ENCODE results near the gene RALY. TPM values are rescaled to one million over a fixed set of nuclear protein-coding genes. Genes with fewer than 3 reads are reported as not detected.

The RALY gene
- total and polyA plus RNA-seq, 2 of the 4 experiments (the other 2 are of a cell fraction) = 46.2 to 115 TPM

DNA sequence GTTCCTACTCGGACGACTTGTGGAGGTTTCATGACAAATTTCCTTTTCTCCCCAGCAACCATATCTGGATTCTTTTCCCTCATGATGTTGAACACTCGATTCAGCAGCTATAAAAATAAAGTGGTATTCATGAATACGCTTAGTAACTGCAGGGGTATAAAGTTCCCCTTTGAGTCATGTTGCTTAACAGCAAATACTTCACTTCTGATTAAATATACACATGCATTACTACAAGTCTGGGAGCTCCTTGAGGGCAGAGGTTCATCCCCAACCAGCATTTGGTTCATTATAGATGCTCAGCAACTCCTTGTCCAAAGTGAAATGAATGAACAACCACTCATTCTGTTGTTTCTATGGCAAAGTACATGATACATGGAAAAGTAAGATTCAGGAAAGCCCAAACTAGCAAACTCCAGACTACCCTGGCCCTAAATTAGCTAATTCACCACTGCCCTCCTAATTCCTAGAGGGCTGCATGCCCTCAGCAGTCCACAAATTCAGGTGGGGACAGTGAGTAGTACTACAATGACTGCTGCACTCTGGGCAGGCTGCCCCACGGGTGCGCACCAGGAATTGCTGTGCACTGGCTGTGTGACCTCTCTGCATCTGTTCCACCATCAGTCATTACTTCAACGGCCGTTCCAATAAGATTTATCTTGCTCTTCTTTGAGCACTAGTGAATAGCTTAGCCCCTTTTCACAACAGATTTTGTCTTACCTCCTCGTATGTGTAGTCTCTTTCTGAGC, 103.2 kb downstream of the RALY start:
- TF ChIP-seq, protein P1, sequence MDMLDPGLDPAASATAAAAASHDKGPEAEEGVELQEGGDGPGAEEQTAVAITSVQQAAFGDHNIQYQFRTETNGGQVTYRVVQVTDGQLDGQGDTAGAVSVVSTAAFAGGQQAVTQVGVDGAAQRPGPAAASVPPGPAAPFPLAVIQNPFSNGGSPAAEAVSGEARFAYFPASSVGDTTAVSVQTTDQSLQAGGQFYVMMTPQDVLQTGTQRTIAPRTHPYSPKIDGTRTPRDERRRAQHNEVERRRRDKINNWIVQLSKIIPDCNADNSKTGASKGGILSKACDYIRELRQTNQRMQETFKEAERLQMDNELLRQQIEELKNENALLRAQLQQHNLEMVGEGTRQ (IDR thresholded peaks at IDR 0.05; ENCODE audit: low read depth, low read length) = no peak
- TF ChIP-seq CEBPB (IDR thresholded peaks at IDR 0.05; ENCODE audit: low read depth, low read length) (peak; percentile 75), RAD21 (IDR thresholded peaks at IDR 0.05; ENCODE audit: low read length) (no peak)
- Histone ChIP-seq H3K79me1 (ENCODE audit: low read depth in 1 of 2, low read length in 2 of 2) (peaks cover 32 to 64% of the 10 kb centered on the region in 2 experiments), H3K4me2 (ENCODE audit: low read depth, low read length) (no peak overlapping the region), H3K27ac (ENCODE audit: insufficient read depth, low read length) (no peak overlapping the region), H3K4me1 (ENCODE audit: control insufficient read depth, insufficient read depth, low read length) (peaks cover 5% of the 10 kb centered on the region), H3K23ac (ENCODE audit: low read depth, low read length) (no peak overlapping the region), H2BK20ac (ENCODE audit: low read depth, low read length) (no peak overlapping the region), H4K8ac (ENCODE audit: low read depth in 2 of 2, low read length in 2 of 2) (no peak overlapping the region), H2BK15ac (ENCODE audit: low read depth, low read length) (no peak overlapping the region), H4K91ac (ENCODE audit: insufficient read depth, low read depth, low read length) (no peak overlapping the region), H3K9me1 (ENCODE audit: insufficient read depth, low read length) (peaks cover 12% of the 10 kb centered on the region), H3K36me3 (ENCODE audit: control insufficient read depth, insufficient read depth, low read length) (peaks cover 69% of the 10 kb centered on the region), H4K20me1 (ENCODE audit: insufficient read depth, low read length) (peaks cover 78% of the 10 kb centered on the region), H3K4me3 (ENCODE audit: insufficient read depth, low read depth, low read length) (no peak overlapping the region), H3K9me3 (ENCODE audit: control insufficient read depth, insufficient read depth, low read length) (no peaks in the 10 kb centered on the region), H2AK9ac (replicated peaks; ENCODE audit: low read depth, low read length, poor library complexity) (no peak overlapping the region), H2AFZ (replicated peaks; ENCODE audit: low read length, poor library complexity) (no peak overlapping the region), H2BK5ac (ENCODE audit: low read depth, low read length, poor library complexity, severe bottlenecking) (no peak overlapping the region), H3K56ac (ENCODE audit: extremely low read depth, insufficient read depth, low read length) (no peak overlapping the region), H3K4ac (ENCODE audit: low read depth, low read length) (no peak overlapping the region), H4K5ac (ENCODE audit: low read depth, low read length) (no peak overlapping the region), H3K9ac (ENCODE audit: low read depth, low read length) (no peak overlapping the region), H2BK120ac (ENCODE audit: low read depth, low read length) (no peak overlapping the region), H3K14ac (replicated peaks; ENCODE audit: low read depth, low read length) (no peak overlapping the region), H3K18ac (ENCODE audit: low read depth, low read length) (no peak overlapping the region), H2AK5ac (ENCODE audit: low read depth, low read length) (no peak overlapping the region), H3K27me3 (ENCODE audit: control insufficient read depth, insufficient read depth, low read length) (no peaks in the 10 kb centered on the region)
- no TSS peak for BruUV-seq (replicated peaks)
- POLR2A ChIA-PET (ENCODE audit: unreplicated experiment) = interaction anchor here (1.1 kb wide), 1 partner anchor 16 kb away, joined by 4 read pairs; no protein-coding TSS in a partner anchor
- ATAC-seq (ENCODE audit: low read depth) (peak; percentile 83), DNase-seq (peak; percentile 86)
- dilution Hi-C loops (cut with HindIII; ENCODE audit: low sequenced_read_pairs, unreplicated experiment) = no loop called here
- in situ Hi-C loops (cut with MboI; ENCODE audit: low sequenced_read_pairs) = no loop called here
- intact Hi-C loops (cut with micrococcal nuclease) = no loop called here
- 83% methylated on average over 2 of the region's 9 CpGs; no CpG with 5 or more reads in 1 of the 2 experiments for WGBS, 2 experiments (ENCODE audit: extremely low coverage in 2 of 2, insufficient read length in 1 of 2)
- CTCF ChIA-PET = no interaction called here

Data from IMR-90 (cell line).